K562 (cell line): ENCODE results near the gene PEX5. TPM values are rescaled to one million over a fixed set of nuclear protein-coding genes. Genes with fewer than 3 reads are reported as not detected.

Source experiments
- ATAC-seq: fragments of 200-7000 bp; cut with Tn5 transposase; 3 replicates; pipeline ENCODE4 v1.9.1; 2020; ENCODE audit warnings: moderate library complexity
- BruUV-seq: library from RNA; stranded (reverse); fragments of 400-500 nt; replicated peaks from 2 replicates; lab custom pipeline; 2021; lab: Mats Ljungman, UMichigan
- CTCF ChIA-PET: fragments of 300-600 bp; formaldehyde crosslinking; extraction: SDS; loops from one replicate; lab custom pipeline; 2021; ENCODE audit warnings: low intra/inter-chr PET ratio; lab: Yijun Ruan, JAX
- POLR2A ChIA-PET: fragments of 300-600, 350-650 bp; sonication (Branson Sonifier 250); formaldehyde crosslinking; extraction: SDS; loops from one replicate; lab custom pipeline; 2021; ENCODE audit warnings: antibody characterized with exemption, inconsistent platforms; lab: Yijun Ruan, JAX
- DNase-seq, 4 experiments: peaks; one replicate each; pipeline versions ENCODE4 v3.0.0 to v3.0.0-alpha.2; 2011 to 2018; ENCODE audit warnings: low spot score in 3 of 4, mixed read lengths in 3 of 4; ENCODE audit errors: extremely low read depth in 1 of 4
- FAIRE-seq: peaks from 2 replicates; lab custom pipeline; 2011; peaks lifted over from hg19 to GRCh38; lab: Jason Lieb, UNC
- H2AFZ ChIP-seq: 2 replicates; pipeline ENCODE4 v1.6.0; 2011; ENCODE audit warnings: low read depth, low read length, control low read depth, inconsistent platforms
- H3K27ac ChIP-seq: fragments of 200-600 bp; 3 replicates; pipeline ENCODE4 v1.8.0; 2011; ENCODE audit warnings: low read depth, mild to moderate bottlenecking, control low read depth, inconsistent platforms, low read length, moderate library complexity, mixed read lengths; ENCODE audit errors: extremely low read depth
- H3K27me3 ChIP-seq, 2 experiments: fragments of 300-600 bp in 1 of 2; 2 replicates in 1 of 2; 3 replicates in 1 of 2; pipeline versions ENCODE4 v1.6.0 to v1.8.0; 2011; ENCODE audit warnings: inconsistent platforms in 2 of 2, low read length in 2 of 2, mild to moderate bottlenecking in 1 of 2, mixed read lengths in 1 of 2, moderate library complexity in 1 of 2; ENCODE audit not compliant: control insufficient read depth in 2 of 2, insufficient read depth in 2 of 2
- H3K36me3 ChIP-seq: fragments of 300-600 bp; 3 replicates; pipeline ENCODE4 v1.8.0; 2011; ENCODE audit warnings: mild to moderate bottlenecking, low read length, inconsistent platforms; ENCODE audit not compliant: control insufficient read depth, insufficient read depth
- H3K4me1 ChIP-seq, 2 experiments: fragments of 200-600 bp in 1 of 2; replicated peaks in 1 of 2; 2 replicates in 1 of 2; 3 replicates in 1 of 2; pipeline versions ENCODE4 v1.5.1 to v1.8.0; 2011; ENCODE audit warnings: inconsistent platforms in 2 of 2, low read length in 2 of 2, mild to moderate bottlenecking in 1 of 2, mixed read lengths in 1 of 2, moderate library complexity in 1 of 2; ENCODE audit not compliant: control insufficient read depth in 2 of 2, insufficient read depth in 2 of 2
- H3K4me2 ChIP-seq: 2 replicates; pipeline ENCODE4 v1.6.1; 2011; ENCODE audit warnings: low read length, control low read depth, inconsistent platforms, mixed read lengths; ENCODE audit not compliant: insufficient read depth
- H3K4me3 ChIP-seq: fragments of 200-600 bp; sonication (generic), shearing (Covaris generic); 2 replicates; pipeline ENCODE4 v1.5.1; 2016; ENCODE audit warnings: control low read depth, inconsistent platforms
- H3K79me2 ChIP-seq: fragments of 200-600 bp; 3 replicates; pipeline ENCODE4 v1.8.0; 2011; ENCODE audit warnings: low read length, inconsistent platforms; ENCODE audit not compliant: control insufficient read depth, insufficient read depth
- H3K9ac ChIP-seq, 2 experiments: 2 replicates each; pipeline versions ENCODE4 v1.6.0 to v1.6.1; 2011; ENCODE audit warnings: low read depth in 2 of 2, low read length in 2 of 2, control low read depth in 1 of 2, inconsistent platforms in 1 of 2, mild to moderate bottlenecking in 1 of 2, mixed read lengths in 1 of 2; ENCODE audit not compliant: insufficient read depth in 1 of 2
- H3K9me1 ChIP-seq: one replicate; pipeline ENCODE4 v1.6.0; 2011; ENCODE audit warnings: inconsistent platforms, mild to moderate bottlenecking, low read length, moderate library complexity; ENCODE audit not compliant: control insufficient read depth, insufficient read depth
- H3K9me3 ChIP-seq: replicated peaks from 2 replicates; pipeline ENCODE4 v1.5.1; 2011; ENCODE audit warnings: low read depth, low read length, inconsistent platforms; ENCODE audit not compliant: control insufficient read depth, insufficient read depth
- H4K20me1 ChIP-seq: replicated peaks from 2 replicates; pipeline ENCODE4 v1.6.1; 2011; ENCODE audit warnings: low read length, inconsistent platforms, mixed read lengths; ENCODE audit not compliant: control insufficient read depth, insufficient read depth
- GABPA ChIP-seq: fragments of 200-800 bp; sonication (Bioruptor generic); conservative IDR thresholded peaks from 2 replicates; pipeline ENCODE4 v1.6.1; 2016; ENCODE audit warnings: low read depth, missing genetic modification characterization, missing compliant biosample characterization
- KDM4B ChIP-seq, 2 experiments: fragments of 450-650 bp in 1 of 2; sonication (generic) in 1 of 2; IDR thresholded peaks; 2 replicates each; pipeline ENCODE4 v1.6.1; 2016 to 2017; ENCODE audit warnings: borderline replicate concordance in 2 of 2, antibody characterized with exemption in 1 of 2, low read depth in 1 of 2, mild to moderate bottlenecking in 1 of 2
- MTA3 ChIP-seq: fragments of 450-650 bp; formaldehyde crosslinking; IDR thresholded peaks from 2 replicates; pipeline ENCODE4 v1.6.1; 2017; ENCODE audit warnings: mild to moderate bottlenecking, borderline replicate concordance
- NFE2L1 ChIP-seq: fragments of 450-650 bp; IDR thresholded peaks from 2 replicates; pipeline ENCODE4 v1.6.1; 2016; ENCODE audit warnings: missing genetic modification characterization, low read depth, mild to moderate bottlenecking, missing compliant biosample characterization, moderate library complexity, borderline replicate concordance
- RAD21 ChIP-seq, 2 experiments: fragments of 250-450 bp in 1 of 2; fragments of 450-650 bp in 1 of 2; sonication (Bioruptor Pico) in 1 of 2; formaldehyde crosslinking in 1 of 2; IDR thresholded peaks in 1 of 2; conservative IDR thresholded peaks in 1 of 2; 2 replicates each; pipeline versions ENCODE4 v1.4.0 to v1.8.0; 2020 to 2022; ENCODE audit warnings: mild to moderate bottlenecking in 2 of 2, moderate library complexity in 1 of 2
- STAG1 ChIP-seq: sonication (generic); formaldehyde crosslinking; IDR thresholded peaks from 2 replicates; pipeline ENCODE4 v1.5.0; 2020; ENCODE audit warnings: missing genetic modification reagents, borderline replicate concordance
- TCF3 ChIP-seq: sonication (generic); formaldehyde crosslinking; IDR thresholded peaks from 2 replicates; pipeline ENCODE4 v1.4.0; 2020; ENCODE audit warnings: mild to moderate bottlenecking, missing genetic modification reagents
- YY1 ChIP-seq, 3 experiments: IDR thresholded peaks; 2 replicates each; pipeline ENCODE4 v1.6.1; 2011; ENCODE audit warnings: low read length in 2 of 3, mild to moderate bottlenecking in 2 of 3, moderate library complexity in 2 of 3, borderline replicate concordance in 1 of 3, control low read depth in 1 of 3, low read depth in 1 of 3; ENCODE audit not compliant: insufficient read depth in 3 of 3, insufficient replicate concordance in 2 of 3, control insufficient read depth in 1 of 3, insufficient read length in 1 of 3; ENCODE audit errors: extremely low read depth in 1 of 3
- ZBTB8A ChIP-seq: fragments of 450-650 bp; IDR thresholded peaks from 2 replicates; pipeline ENCODE4 v1.6.1; 2018; ENCODE audit warnings: mild to moderate bottlenecking, moderate library complexity; ENCODE audit not compliant: partially characterized antibody
- ZNF561 ChIP-seq: fragments of 450-650 bp; formaldehyde crosslinking; conservative IDR thresholded peaks from 2 replicates; pipeline ENCODE4 v1.4.0; 2020; ENCODE audit warnings: mild to moderate bottlenecking, moderate library complexity
- ZNF707 ChIP-seq: fragments of 250-450 bp; sonication (Bioruptor Pico); conservative IDR thresholded peaks from 2 replicates; pipeline ENCODE4 v1.8.0; 2022; ENCODE audit warnings: inconsistent platforms, mild to moderate bottlenecking, moderate library complexity
- WGBS: fragments of 100-300 bp; shearing (Covaris generic); methylation state at CpG from one replicate; pipeline ENCODE4 v1.1.6; 2016; ENCODE audit warnings: low coverage, mixed read lengths; ENCODE audit not compliant: insufficient coverage; ENCODE audit errors: missing lambda C conversion rate; 5-methylcytosine and 5-hydroxymethylcytosine counted together
- in situ Hi-C: fragments of 300-500 bp; cut with MboI; formaldehyde crosslinking; loops from 4 replicates; pipeline ENCODE4 v1.15.0; 2018; ENCODE audit warnings: inconsistent platforms, mixed read lengths
- intact Hi-C: fragments of 100-400 bp; cut with micrococcal nuclease; formaldehyde crosslinking; loops from 2 replicates; pipeline ENCODE4 v1.14.2; 2022
- polyA plus RNA-seq, 8 experiments: library from polyadenylated mRNA; depleted of rRNA in 4 of 8; stranded (reverse) in 5 of 8; unstranded in 3 of 8; fragments of >200 nt; fragmentation: Nextera tagmentation in 2 of 8; fragmentation: Illumina TruSeq in 1 of 8; extraction: Ambion mirVana in 2 of 8; extraction: Trizol in 1 of 8; gene quantifications; 2 replicates each; pipeline versions ENCODE4 v1.2.1 to v1.2.3, GENCODE V29; 2011 to 2014; ENCODE audit warnings: inconsistent platforms in 1 of 8, missing spikeins in 1 of 8
- total RNA-seq, 7 experiments: library from RNA; depleted of rRNA in 6 of 7; stranded (reverse); fragments of >200 nt in 6 of 7; fragmentation: Illumina TruSeq in 2 of 7; extraction: Trizol in 2 of 7; gene quantifications; 2 replicates each; pipeline versions ENCODE4 v1.2.1 to v1.2.3, GENCODE V29; 2011 to 2021; ENCODE audit warnings: low replicate concordance in 1 of 7
- TF ChIP-seq, protein P1 (sequence below): fragments of 250-450 bp; sonication (Bioruptor Pico); IDR thresholded peaks from 2 replicates; pipeline ENCODE4 v1.8.0; 2021; ENCODE audit warnings: moderate library complexity, mild to moderate bottlenecking, inconsistent platforms
- TF ChIP-seq, protein P2 (sequence below): sonication (generic); formaldehyde crosslinking; IDR thresholded peaks from 2 replicates; pipeline ENCODE4 v1.8.0; 2022; ENCODE audit warnings: mild to moderate bottlenecking, missing genetic modification reagents
- TF ChIP-seq, protein P3 (sequence below), 2 experiments: fragments of 450-650 bp in 1 of 2; sonication (generic) in 1 of 2; formaldehyde crosslinking in 1 of 2; IDR thresholded peaks in 1 of 2; conservative IDR thresholded peaks in 1 of 2; 2 replicates each; pipeline versions ENCODE4 v1.6.1 to v1.8.1; 2016 to 2023; ENCODE audit warnings: mild to moderate bottlenecking in 2 of 2, moderate library complexity in 2 of 2, inconsistent platforms in 1 of 2, missing genetic modification reagents in 1 of 2
- TF ChIP-seq, protein P4 (sequence below): fragments of 450-650 bp; formaldehyde crosslinking; IDR thresholded peaks from 2 replicates; pipeline ENCODE4 v1.4.0; 2020; ENCODE audit warnings: mild to moderate bottlenecking, moderate library complexity

The PEX5 gene
- total and polyA plus RNA-seq, 9 of the 15 experiments (the other 6 are each of a cell fraction or from before 2014, with no cell fraction given) = 1.4 to 26.1 (median 14.0) TPM

DNA sequence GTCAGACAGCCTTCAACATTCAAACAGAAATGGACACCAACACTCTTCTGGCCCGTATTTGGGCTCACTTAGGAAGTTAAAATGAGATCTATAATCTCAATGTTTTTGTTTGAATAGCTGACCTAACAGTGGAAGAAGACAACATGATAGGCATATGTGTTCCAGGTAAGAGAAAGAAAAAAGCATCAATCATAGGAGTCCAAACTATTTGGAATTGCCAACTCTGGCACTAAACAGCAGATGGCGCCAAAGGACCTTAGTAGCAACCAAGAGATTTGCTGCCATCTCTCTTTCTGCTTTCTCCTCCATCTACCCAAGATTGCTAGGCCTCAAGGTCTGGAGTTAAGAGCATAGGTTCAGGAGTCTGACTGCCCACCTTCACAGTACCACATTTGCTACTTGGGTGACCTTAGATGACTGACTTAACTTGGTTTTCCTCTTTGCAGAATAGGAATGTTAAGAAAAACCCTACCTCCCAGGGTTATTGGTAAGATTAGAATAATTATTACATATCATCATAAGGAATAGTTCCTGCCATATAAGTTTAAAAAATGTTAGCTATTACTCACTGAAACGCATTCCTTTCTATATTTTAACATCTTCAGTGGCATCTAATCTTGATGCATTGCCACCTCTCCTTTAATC, 30.2 kb downstream of the PEX5 start:
- Histone ChIP-seq H4K20me1 (no peaks in the 10 kb centered on the region), H3K9ac (no peak overlapping the region), H3K27me3 (no peaks in the 10 kb centered on the region), H3K36me3 (no peaks in the 10 kb centered on the region), H2AFZ (no peak overlapping the region), H3K79me2 (no peaks in the 10 kb centered on the region), H3K9me1 (no peaks in the 10 kb centered on the region), H3K4me1 (no peaks in the 10 kb centered on the region), H3K4me2 (no peak overlapping the region), H3K27ac (no peak overlapping the region), H3K9me3 (no peaks in the 10 kb centered on the region), H3K4me3 (no peak overlapping the region)
- FAIRE-seq (peak; percentile 92), DNase-seq (peak; percentile 44 to 77 (median 50)), ATAC-seq (peak; percentile 75)
- BruUV-seq = no TSS peak
- intact Hi-C loops (loop anchor here (1.0 to 5.0 kb wide), 4 partner anchors 102 to 419 kb away; no protein-coding TSS in a partner anchor), in situ Hi-C loops (loop anchor here (5.0 to 10.0 kb wide), 2 partner anchors 243 to 415 kb away; no protein-coding TSS in a partner anchor)
- ChIA-PET CTCF (interaction anchor here (0.6 to 3.3 kb wide), 4 partner anchors 78 to 419 kb away, joined by 3 to 42 read pairs (median 15); no protein-coding TSS in a partner anchor), POLR2A (no interaction called here)
- 0% methylated on average over 3 of the region's 3 CpGs for WGBS
- TF ChIP-seq RAD21 (CRISPR knock-in tag; conservative IDR thresholded peaks at IDR 0.05 in 1 of 2, IDR thresholded peaks at IDR 0.05 in 1 of 2) = peak; percentile 97 to 99
- TF ChIP-seq, protein P1, sequence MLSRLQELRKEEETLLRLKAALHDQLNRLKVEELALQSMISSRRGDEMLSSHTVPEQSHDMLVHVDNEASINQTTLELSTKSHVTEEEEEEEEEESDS (CRISPR knock-in tag) = no peak
- no peak for TF ChIP-seq ZBTB8A
- peak; percentile 80; the same call in 1 of the 2 replicates for TF ChIP-seq STAG1 (CRISPR knock-in tag)
- TF ChIP-seq, protein P2, sequence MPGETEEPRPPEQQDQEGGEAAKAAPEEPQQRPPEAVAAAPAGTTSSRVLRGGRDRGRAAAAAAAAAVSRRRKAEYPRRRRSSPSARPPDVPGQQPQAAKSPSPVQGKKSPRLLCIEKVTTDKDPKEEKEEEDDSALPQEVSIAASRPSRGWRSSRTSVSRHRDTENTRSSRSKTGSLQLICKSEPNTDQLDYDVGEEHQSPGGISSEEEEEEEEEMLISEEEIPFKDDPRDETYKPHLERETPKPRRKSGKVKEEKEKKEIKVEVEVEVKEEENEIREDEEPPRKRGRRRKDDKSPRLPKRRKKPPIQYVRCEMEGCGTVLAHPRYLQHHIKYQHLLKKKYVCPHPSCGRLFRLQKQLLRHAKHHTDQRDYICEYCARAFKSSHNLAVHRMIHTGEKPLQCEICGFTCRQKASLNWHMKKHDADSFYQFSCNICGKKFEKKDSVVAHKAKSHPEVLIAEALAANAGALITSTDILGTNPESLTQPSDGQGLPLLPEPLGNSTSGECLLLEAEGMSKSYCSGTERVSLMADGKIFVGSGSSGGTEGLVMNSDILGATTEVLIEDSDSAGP = no peak
- TF ChIP-seq TCF3 = no peak
- TF ChIP-seq NFE2L1 (tag) = no peak
- TF ChIP-seq YY1 (IDR thresholded peaks at IDR 0.05; ENCODE audit: borderline replicate concordance in 1 of 3, control insufficient read depth in 1 of 3, extremely low read depth in 1 of 3, insufficient read depth in 3 of 3, insufficient read length in 1 of 3, insufficient replicate concordance in 2 of 3, low read depth in 1 of 3, low read length in 2 of 3) = peak in 1 of 3 experiments; percentile 14
- no peak for TF ChIP-seq ZNF707 (CRISPR knock-in tag)
- TF ChIP-seq ZNF561 (CRISPR knock-in tag) = no peak
- TF ChIP-seq, protein P3, sequence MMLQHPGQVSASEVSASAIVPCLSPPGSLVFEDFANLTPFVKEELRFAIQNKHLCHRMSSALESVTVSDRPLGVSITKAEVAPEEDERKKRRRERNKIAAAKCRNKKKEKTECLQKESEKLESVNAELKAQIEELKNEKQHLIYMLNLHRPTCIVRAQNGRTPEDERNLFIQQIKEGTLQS (IDR thresholded peaks at IDR 0.05) = no peak
- TF ChIP-seq, protein P3 (CRISPR knock-in tag; conservative IDR thresholded peaks at IDR 0.05) = no peak
- TF ChIP-seq KDM4B (IDR thresholded peaks at IDR 0.05; ENCODE audit: borderline replicate concordance in 2 of 2, low read depth in 1 of 2) = no peak
- TF ChIP-seq, protein P4, sequence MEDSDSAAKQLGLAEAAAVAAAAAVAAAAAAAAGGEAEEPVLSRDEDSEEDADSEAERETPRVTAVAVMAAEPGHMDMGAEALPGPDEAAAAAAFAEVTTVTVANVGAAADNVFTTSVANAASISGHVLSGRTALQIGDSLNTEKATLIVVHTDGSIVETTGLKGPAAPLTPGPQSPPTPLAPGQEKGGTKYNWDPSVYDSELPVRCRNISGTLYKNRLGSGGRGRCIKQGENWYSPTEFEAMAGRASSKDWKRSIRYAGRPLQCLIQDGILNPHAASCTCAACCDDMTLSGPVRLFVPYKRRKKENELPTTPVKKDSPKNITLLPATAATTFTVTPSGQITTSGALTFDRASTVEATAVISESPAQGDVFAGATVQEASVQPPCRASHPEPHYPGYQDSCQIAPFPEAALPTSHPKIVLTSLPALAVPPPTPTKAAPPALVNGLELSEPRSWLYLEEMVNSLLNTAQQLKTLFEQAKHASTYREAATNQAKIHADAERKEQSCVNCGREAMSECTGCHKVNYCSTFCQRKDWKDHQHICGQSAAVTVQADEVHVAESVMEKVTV = peak; percentile 94
- TF ChIP-seq GABPA (tag) = no peak
- no peak for TF ChIP-seq MTA3
